A549 (cell line): ENCODE data around the gene DIP2C.

Source experiments
- EP300 ChIP-seq, 2 experiments: fragments of >200 bp; sonication (Bioruptor Twin); formaldehyde crosslinking; IDR thresholded peaks; 2 replicates in 1 of 2; 3 replicates in 1 of 2; pipeline ENCODE4 v1.6.1; 2016 to 2017
- MAFK ChIP-seq: fragments of 450-650 bp; IDR thresholded peaks from 2 replicates; pipeline ENCODE4 v1.6.1; 2014; ENCODE audit not compliant: partially characterized antibody
- POLR2A ChIP-seq: IDR thresholded peaks from 2 replicates; pipeline ENCODE4 v1.6.1; 2012; ENCODE audit warnings: mild to moderate bottlenecking, low read length
- TF ChIP-seq, protein P1 (sequence below): fragments of >200 bp; sonication (Bioruptor Twin); formaldehyde crosslinking; IDR thresholded peaks from 3 replicates; pipeline ENCODE4 v1.5.1; 2016
- TF ChIP-seq, protein P2 (sequence below): fragments of 200-600 bp; sonication (generic); IDR thresholded peaks from 2 replicates; pipeline ENCODE4 v1.6.1; 2016; ENCODE audit warnings: antibody characterized with exemption, mild to moderate bottlenecking, moderate library complexity

DNA sequence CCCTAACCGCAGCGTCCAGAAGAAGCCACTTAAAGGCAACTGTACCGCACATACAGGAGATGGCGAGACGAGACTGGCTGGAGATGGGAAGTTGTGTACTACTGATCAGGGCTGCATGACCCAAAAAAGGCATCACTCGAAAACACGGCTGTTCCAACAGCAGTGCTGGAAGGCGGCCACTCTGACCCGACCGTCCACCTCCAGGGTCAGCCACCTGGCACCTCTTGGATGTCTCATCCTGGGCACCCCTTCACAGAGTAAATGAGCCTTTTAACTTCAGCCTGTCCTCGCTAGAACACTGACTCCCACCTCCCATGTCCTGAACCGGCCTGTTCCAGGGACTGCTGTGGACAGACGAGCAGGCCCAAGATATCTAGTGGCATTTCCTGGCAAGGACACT is 180.7 kb downstream of the DIP2C start:
- TF ChIP-seq, protein P1, sequence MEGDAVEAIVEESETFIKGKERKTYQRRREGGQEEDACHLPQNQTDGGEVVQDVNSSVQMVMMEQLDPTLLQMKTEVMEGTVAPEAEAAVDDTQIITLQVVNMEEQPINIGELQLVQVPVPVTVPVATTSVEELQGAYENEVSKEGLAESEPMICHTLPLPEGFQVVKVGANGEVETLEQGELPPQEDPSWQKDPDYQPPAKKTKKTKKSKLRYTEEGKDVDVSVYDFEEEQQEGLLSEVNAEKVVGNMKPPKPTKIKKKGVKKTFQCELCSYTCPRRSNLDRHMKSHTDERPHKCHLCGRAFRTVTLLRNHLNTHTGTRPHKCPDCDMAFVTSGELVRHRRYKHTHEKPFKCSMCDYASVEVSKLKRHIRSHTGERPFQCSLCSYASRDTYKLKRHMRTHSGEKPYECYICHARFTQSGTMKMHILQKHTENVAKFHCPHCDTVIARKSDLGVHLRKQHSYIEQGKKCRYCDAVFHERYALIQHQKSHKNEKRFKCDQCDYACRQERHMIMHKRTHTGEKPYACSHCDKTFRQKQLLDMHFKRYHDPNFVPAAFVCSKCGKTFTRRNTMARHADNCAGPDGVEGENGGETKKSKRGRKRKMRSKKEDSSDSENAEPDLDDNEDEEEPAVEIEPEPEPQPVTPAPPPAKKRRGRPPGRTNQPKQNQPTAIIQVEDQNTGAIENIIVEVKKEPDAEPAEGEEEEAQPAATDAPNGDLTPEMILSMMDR, result no peak
- TF ChIP-seq POLR2A (no peak), EP300 (IDR thresholded peaks at IDR 0.05) (no peak), MAFK (no peak)
- TF ChIP-seq, protein P2, sequence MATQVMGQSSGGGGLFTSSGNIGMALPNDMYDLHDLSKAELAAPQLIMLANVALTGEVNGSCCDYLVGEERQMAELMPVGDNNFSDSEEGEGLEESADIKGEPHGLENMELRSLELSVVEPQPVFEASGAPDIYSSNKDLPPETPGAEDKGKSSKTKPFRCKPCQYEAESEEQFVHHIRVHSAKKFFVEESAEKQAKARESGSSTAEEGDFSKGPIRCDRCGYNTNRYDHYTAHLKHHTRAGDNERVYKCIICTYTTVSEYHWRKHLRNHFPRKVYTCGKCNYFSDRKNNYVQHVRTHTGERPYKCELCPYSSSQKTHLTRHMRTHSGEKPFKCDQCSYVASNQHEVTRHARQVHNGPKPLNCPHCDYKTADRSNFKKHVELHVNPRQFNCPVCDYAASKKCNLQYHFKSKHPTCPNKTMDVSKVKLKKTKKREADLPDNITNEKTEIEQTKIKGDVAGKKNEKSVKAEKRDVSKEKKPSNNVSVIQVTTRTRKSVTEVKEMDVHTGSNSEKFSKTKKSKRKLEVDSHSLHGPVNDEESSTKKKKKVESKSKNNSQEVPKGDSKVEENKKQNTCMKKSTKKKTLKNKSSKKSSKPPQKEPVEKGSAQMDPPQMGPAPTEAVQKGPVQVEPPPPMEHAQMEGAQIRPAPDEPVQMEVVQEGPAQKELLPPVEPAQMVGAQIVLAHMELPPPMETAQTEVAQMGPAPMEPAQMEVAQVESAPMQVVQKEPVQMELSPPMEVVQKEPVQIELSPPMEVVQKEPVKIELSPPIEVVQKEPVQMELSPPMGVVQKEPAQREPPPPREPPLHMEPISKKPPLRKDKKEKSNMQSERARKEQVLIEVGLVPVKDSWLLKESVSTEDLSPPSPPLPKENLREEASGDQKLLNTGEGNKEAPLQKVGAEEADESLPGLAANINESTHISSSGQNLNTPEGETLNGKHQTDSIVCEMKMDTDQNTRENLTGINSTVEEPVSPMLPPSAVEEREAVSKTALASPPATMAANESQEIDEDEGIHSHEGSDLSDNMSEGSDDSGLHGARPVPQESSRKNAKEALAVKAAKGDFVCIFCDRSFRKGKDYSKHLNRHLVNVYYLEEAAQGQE, result no peak
